GM23338 (cell line): ENCODE results near the gene HS6ST3.

Experiments
- CREB1 ChIP-seq: fragments of 250-450 bp; sonication (Bioruptor Pico); IDR thresholded peaks from 2 replicates; pipeline ENCODE4 v1.5.0; 2020; ENCODE audit warnings: low read depth, mild to moderate bottlenecking, moderate library complexity
- CTCF ChIP-seq, 2 experiments: fragments of 200-600 bp in 1 of 2; sonication (generic) in 1 of 2; conservative IDR thresholded peaks; 2 replicates each; pipeline versions ENCODE4 v1.5.1 to v1.6.1; 2016 to 2017; ENCODE audit warnings: antibody characterized with exemption in 2 of 2, low read depth in 2 of 2, mild to moderate bottlenecking in 2 of 2, moderate library complexity in 1 of 2
- ETS1 ChIP-seq: IDR thresholded peaks from 2 replicates; pipeline ENCODE4 v1.6.1; 2016; ENCODE audit warnings: antibody characterized with exemption
- EZH2 ChIP-seq: fragments of 200-600 bp; sonication (generic); IDR thresholded peaks from one replicate; pipeline ENCODE4 v1.8.0; 2017; ENCODE audit warnings: antibody characterized with exemption, mild to moderate bottlenecking, low read depth; ENCODE audit not compliant: unreplicated experiment
- EZH2phosphoT487 ChIP-seq: fragments of 200-600 bp; sonication (generic); IDR thresholded peaks from one replicate; pipeline ENCODE4 v1.8.1; 2018; ENCODE audit warnings: antibody characterized with exemption; ENCODE audit not compliant: unreplicated experiment
- POLR2AphosphoS5 ChIP-seq: IDR thresholded peaks from 2 replicates; pipeline ENCODE4 v1.6.1; 2016; ENCODE audit warnings: antibody characterized with exemption, low read depth
- REST ChIP-seq: IDR thresholded peaks from one replicate; pipeline ENCODE4 v1.6.1; 2018; ENCODE audit warnings: antibody characterized with exemption; ENCODE audit not compliant: unreplicated experiment
- ZNF114 ChIP-seq: fragments of 250-450 bp; sonication (Bioruptor Pico); IDR thresholded peaks from 2 replicates; pipeline ENCODE4 v1.5.0; 2020; ENCODE audit warnings: mild to moderate bottlenecking, moderate library complexity
- ZNF331 ChIP-seq: fragments of 250-450 bp; sonication (Bioruptor Pico); IDR thresholded peaks from 2 replicates; pipeline ENCODE4 v1.5.0; 2020; ENCODE audit warnings: low read depth, mild to moderate bottlenecking, moderate library complexity

GRCh38 chr13:96804174-96804573 is 714.3 kb downstream of the HS6ST3 start:
- no peak for TF ChIP-seq REST
- no peak for TF ChIP-seq CTCF (conservative IDR thresholded peaks at IDR 0.05; ENCODE audit: low read depth in 2 of 2)
- TF ChIP-seq POLR2AphosphoS5 = no peak
- no peak for TF ChIP-seq ETS1
- TF ChIP-seq EZH2 = no peak
- TF ChIP-seq ZNF114 (CRISPR knock-in tag) = no peak
- TF ChIP-seq ZNF331 (CRISPR knock-in tag) = no peak
- TF ChIP-seq CREB1 (CRISPR knock-in tag) = no peak
- no peak for TF ChIP-seq EZH2phosphoT487
